Putamen (tissue), 1 donor: ENCODE data around the gene ARHGAP26.
A peak's percentile ranks its signal among the peaks of the same experiment; 100 is the strongest.

Experiments used
- DNase-seq: peaks from one replicate; pipeline ENCODE4 v3.0.0-alpha.2; 2016; ENCODE audit warnings: low spot score

Gene ARHGAP26

GRCh38 chr5:142878111-142878510 lies 107.9 kb downstream of the ARHGAP26 start:
- no peak for DNase-seq

DNA sequence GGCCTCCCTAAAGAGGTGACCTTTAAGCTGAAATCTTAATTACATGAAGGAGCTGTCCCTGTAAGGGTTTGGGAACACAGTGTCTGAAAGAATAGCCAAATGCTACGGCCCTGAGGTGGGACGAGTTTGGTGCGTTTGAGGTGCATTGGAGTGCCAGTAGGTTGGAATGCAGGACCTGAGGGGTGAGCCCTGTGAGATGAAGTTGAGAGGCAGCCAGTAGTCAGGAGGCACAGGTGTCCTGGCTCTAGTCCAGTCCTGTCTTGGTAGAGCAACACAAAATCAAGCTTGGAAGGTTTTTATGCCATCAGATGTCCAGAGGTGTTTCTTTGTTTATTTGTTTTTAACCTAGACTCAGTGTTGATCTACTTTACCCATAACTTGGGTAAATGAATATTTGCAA lies 108.5 kb downstream of the ARHGAP26 start:
- DNase-seq = no peak

DNA sequence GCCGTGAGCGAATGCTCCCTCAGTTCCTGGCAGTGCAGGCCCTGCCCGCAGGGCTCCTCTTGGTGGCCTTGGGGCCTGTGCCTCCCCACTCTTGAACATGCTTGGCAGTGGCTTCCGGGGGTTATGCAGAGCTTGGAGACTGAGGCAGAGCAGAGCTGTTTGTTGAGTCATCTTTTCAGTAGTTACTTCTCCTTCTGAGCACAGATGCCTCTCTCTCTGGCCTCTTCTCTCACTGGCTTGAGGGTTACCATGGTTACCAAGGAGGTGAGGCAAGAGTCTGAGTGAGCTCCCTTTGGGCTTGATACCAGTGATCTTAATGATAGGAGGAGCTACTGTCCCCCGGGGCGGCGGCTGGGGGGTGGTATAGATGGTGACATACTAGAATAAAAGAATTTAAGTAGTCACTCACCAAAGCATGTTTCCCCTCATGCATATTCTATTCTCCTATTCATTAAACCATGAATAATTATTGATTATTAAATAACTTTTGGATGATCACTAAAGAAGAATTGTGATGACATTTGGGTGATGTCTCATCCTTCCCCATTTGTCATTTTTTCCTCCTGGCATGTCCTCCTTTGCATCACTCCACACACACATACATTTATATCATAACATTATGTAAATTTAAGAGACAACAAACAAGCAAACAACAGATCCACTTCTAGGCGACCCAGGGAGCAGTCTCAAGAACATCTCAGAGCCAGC lies 111.1 kb downstream of the ARHGAP26 start:
- no peak for DNase-seq

- no peak for DNase-seq
Observed at GRCh38 chr5:142881784-142882126, 111.6 kb downstream of the ARHGAP26 start.

GRCh38 chr5:142883025-142883424 lies 112.8 kb downstream of the ARHGAP26 start:
- DNase-seq = no peak

DNA sequence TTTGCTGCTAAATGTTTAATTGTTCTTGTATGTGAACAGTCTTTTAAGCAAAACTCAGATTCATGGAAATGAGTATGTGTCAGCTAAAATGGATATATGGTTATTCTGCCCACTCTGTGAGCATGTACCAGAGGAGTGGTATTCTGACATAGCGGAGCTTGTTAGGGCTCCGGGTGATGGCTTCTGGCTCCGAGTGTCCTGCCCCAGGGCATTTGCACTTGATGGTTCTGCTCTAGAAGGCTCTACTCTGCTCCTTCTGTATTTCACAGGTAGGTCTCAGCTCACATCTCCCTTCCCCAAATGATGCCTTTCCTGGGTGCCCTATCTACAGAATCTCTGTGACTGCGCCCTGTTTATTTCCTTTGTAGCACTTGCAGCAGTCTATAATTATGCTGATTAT lies 113.3 kb downstream of the ARHGAP26 start:
- DNase-seq = no peak

DNA sequence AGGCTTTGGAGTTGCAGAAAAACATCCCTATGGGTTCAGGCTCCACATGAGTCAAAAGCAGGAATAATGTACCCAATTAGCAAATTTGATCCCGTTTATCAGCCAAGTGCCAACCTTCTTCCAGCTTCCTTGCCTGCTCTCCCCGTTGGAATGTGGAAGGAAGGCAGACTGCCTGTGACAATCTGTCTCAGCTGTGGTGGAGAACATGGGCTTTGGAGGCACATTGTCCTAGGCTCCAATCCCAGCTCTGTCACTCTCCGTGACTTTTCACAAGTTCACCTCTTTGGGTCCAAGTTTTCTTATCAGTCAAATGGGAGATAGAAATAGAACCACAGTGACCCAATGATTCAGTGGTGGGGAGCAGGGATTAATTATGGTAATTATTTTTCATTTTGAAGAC lies 113.9 kb downstream of the ARHGAP26 start:
- no peak for DNase-seq

DNA sequence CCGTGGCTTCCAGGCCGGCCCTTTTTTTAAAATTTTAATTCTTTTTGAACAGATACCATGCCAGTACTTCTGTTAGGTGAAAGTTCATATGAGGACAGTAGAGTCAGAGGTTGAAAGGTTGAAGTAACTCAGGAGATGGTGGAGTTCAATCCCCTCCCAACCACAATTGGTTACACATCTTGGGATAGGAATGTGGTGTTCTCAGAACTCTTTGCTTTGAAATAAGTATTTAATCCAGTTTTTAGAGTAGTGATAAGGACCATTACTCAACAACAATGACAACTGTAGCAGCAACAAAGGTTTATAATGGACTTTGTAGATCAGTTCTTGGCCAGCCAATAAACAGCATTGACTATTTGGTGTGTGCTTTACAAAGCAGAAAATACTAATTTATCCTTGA lies 116.0 kb downstream of the ARHGAP26 start:
- DNase-seq = no peak

DNA sequence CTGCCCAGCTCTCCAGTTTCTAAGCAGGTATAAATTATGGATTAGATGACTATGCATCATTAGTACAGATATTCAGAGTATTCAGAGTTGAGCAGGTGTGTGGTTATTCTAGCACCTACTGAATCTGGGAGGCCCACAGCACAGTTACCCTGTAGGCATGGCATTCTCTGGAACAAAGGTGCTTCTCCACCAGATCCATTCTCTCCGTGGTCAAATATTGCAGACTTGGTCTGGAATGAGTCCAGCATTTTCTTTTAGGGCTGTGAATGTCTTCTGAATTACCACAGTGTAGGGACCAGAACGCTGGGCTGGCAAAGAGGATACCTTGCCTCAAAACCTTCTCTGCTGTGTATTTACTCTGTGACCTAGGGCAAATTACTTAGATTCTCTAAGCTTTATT lies 116.8 kb downstream of the ARHGAP26 start:
- DNase-seq = no peak

- peak; percentile 50 for DNase-seq
Observed at GRCh38 chr5:142888469-142889085, 118.4 kb downstream of the ARHGAP26 start.

GRCh38 chr5:142892021-142892420 lies 121.8 kb downstream of the ARHGAP26 start:
- no peak for DNase-seq

GRCh38 chr5:142894315-142894714 lies 124.1 kb downstream of the ARHGAP26 start:
- no peak for DNase-seq

GRCh38 chr5:142894749-142895148 lies 124.6 kb downstream of the ARHGAP26 start:
- DNase-seq = no peak

DNA sequence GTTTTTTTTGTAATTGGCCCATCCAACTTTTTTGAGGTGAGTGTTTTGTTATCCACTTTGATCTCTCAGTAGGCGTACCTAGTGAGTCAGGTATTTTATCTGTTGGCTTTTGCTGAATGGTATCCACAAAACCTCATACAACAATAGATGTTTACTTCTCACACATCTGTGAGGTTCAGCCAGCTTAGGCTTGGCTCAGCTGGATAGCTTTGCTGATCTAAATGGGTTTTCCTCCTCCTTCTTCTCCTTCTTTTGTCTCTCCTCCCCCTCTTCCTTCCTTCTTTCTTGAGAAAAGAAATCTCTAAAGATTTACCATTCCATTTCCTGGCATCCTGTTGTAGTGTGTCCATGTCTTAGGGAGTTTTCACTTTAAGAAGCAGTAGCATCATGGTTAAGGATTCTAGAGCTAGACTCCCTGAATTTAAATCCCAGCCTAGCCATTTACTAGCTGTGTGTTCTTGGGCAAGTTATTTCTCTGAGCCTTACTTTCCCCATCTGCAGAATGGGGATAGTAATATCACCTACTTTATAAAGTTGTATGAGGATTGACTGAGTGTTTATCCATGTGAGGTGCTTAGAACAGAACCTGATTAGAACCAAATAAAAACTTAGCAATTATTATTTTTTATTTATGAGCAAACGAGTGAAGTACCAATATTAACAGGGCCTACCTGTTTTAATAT lies 126.3 kb downstream of the ARHGAP26 start:
- DNase-seq = no peak

DNA sequence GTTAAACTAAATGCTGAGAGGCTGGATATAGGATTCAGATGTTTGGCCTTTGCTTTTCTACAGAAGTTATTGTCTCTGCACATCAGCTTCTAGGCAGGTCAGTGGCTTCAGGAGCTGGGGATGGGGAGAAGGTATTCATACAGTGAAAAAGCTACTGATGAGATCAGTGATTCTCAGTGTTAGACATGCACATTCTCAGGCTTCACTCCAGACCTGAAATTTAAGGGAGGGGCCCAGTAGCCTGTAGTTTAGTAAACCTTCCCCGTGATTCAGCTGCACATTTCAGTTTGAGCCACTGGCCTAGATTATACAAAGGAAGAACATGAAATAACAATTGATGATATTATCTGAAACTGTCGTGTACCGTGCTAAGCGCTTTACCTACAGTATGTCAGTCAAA lies 127.2 kb downstream of the ARHGAP26 start:
- no peak for DNase-seq

DNA sequence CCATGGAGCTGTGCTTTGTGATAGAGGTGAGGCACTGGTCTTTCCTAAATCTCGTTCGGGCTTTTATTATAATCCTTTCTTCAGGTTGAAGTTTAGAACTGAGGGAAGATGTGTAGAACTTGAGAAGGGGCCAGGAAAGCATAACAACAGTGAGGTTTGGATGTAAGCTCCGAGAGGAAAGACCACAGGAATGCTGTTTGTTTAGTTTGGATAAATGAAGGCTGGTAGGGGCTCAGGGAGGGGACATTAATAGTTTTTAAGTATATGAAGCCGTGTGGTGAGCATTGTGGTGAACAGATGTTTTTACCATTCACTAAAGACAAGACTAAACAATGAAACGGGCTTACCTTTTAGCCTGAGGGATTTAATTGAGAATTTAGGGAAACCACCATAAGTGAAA lies 130.8 kb downstream of the ARHGAP26 start:
- no peak for DNase-seq

GRCh38 chr5:142901476-142902185 lies 131.5 kb downstream of the ARHGAP26 start:
- DNase-seq = no peak

GRCh38 chr5:142902186-142902965 lies 132.2 kb downstream of the ARHGAP26 start:
- no peak for DNase-seq

GRCh38 chr5:142904416-142904815 lies 134.2 kb downstream of the ARHGAP26 start:
- DNase-seq = no peak

DNA sequence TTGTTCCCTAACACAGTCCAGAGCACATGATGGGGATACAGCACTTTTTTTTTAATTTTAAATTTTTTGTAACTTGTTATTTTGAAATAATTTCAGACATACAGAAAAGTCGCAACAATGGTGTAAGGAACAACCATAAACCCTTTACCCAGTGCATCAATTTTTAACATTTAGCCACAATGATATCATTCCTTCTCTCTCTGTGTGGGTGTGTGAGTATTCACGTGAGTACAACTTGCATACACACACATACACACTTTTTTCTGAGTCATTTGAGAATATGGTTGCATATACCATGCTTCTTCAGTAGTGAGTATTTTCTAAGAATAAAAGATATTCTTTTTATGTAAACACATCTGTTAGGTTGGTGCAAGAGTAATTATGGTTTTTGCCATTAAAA lies 135.2 kb downstream of the ARHGAP26 start:
- no peak for DNase-seq

DNA sequence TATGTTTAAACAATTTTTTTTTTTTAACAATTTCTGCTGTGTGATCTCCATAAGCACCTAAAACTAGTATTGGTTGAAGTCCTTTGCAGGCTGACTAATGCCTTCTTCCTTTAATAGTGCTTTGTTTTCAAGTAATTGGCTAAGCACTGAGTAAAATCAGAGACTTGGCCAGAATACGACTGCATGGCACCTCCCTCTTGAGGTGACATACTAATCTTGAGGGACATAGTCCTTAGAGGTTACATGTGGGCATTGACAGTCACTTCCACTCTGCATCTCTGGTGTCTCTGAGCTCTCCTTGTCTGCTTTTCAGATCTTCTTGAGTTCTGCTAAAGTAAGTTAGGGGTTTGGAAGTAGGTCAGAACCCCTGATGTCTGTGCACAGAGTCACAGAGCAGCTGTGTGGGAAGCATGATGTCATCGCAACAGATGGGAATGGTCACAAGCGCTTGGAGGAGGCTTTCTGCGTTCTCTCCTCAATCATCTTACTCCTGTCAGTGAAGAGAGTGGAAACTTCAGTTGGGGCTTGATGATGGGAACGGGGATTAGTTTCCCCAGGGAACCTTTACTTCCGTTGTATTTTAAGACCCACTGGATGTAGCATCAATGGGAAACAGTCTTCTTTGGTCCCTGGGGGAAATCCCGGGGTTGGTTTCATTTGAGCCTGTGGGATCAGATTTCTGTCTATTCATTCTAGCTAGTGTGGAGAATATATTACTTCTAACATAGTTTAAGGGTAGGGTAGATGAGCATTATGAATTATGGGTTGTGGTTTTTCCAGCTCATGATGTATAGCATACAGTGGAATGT lies 136.9 kb downstream of the ARHGAP26 start:
- DNase-seq = peak; percentile 34
